Measurements from ENCODE around the gene APMAP.

DNA sequence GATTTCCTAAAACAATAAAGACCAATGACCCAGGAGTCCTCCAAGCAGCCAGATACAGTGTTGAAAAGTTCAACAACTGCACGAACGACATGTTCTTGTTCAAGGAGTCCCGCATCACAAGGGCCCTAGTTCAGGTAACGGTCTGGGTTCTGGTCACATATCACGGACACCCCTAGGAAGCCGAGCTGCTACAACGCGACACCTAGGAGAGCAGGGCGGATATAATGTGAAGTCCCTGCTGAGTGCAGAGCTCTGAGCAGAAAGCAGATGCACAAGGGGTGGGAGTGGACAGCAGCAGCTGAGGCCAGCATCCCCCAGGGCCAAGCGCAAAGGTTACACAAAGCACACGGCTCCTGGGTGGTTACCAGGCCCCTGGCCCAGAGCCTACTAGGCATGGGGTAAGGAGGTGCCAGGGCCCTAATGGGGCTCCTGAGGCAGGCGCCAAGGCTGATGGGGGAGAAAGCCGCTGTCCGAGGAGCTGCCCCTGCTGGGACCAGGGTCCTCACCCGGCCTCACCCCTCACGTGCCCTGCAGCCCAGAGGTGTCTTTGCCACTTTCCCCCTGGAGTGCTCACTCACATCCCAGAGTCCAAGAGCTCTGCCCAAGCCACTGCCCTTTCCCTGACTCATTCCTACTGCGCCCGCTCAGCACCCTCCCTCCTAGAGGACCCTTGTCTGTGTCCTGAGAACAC is 35.1 kb downstream of the APMAP start:
- no peak for TF ChIP-seq POLR2A (IDR thresholded peaks at IDR 0.05)
- TF ChIP-seq, protein P1, sequence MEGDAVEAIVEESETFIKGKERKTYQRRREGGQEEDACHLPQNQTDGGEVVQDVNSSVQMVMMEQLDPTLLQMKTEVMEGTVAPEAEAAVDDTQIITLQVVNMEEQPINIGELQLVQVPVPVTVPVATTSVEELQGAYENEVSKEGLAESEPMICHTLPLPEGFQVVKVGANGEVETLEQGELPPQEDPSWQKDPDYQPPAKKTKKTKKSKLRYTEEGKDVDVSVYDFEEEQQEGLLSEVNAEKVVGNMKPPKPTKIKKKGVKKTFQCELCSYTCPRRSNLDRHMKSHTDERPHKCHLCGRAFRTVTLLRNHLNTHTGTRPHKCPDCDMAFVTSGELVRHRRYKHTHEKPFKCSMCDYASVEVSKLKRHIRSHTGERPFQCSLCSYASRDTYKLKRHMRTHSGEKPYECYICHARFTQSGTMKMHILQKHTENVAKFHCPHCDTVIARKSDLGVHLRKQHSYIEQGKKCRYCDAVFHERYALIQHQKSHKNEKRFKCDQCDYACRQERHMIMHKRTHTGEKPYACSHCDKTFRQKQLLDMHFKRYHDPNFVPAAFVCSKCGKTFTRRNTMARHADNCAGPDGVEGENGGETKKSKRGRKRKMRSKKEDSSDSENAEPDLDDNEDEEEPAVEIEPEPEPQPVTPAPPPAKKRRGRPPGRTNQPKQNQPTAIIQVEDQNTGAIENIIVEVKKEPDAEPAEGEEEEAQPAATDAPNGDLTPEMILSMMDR (IDR thresholded peaks at IDR 0.05) = no peak
- TF ChIP-seq POLR2AphosphoS5 (IDR thresholded peaks at IDR 0.05; ENCODE audit: insufficient read depth in 1 of 2, low read depth in 1 of 2) = no peak
